SHP77 (cell line): Measurements from ENCODE around the gene NUP214.
A peak's percentile ranks its signal among the peaks of the same experiment; 100 is the strongest.
"Not testable (repeated sequence)": the region's sequence is repeated elsewhere in the genome, so short reads cannot be mapped to it uniquely, and the experiment has no call there.

Source experiments
- DNase-seq, 2 experiments: peaks; one replicate each; lab custom pipeline; 2025; lab: John Stamatoyannopoulos, UW

NUP214 gene

GRCh38 chr9:131194762-131195161, 69.4 kb downstream of the NUP214 start:
- no peak for DNase-seq

GRCh38 chr9:131197160-131197911, 72.0 kb downstream of the NUP214 start:
- no peak for DNase-seq

- DNase-seq: no peak
Observed at GRCh38 chr9:131198041-131198715, 72.8 kb downstream of the NUP214 start.

GRCh38 chr9:131201856-131202255, 76.5 kb downstream of the NUP214 start:
- DNase-seq: no peak

- DNase-seq: no peak
Observed at GRCh38 chr9:131203431-131204218, 78.2 kb downstream of the NUP214 start.

GRCh38 chr9:131204285-131204684, 78.9 kb downstream of the NUP214 start:
- DNase-seq: no peak

GRCh38 chr9:131206495-131206894, 81.1 kb downstream of the NUP214 start:
- DNase-seq: no peak

GRCh38 chr9:131211920-131212319, 86.5 kb downstream of the NUP214 start:
- DNase-seq: not testable (repeated sequence)

- no peak for DNase-seq
Observed at GRCh38 chr9:131214286-131214856, 89.0 kb downstream of the NUP214 start.

- no peak for DNase-seq
Observed at GRCh38 chr9:131214876-131215275, 89.5 kb downstream of the NUP214 start.

GRCh38 chr9:131216806-131217205, 91.4 kb downstream of the NUP214 start:
- no peak for DNase-seq

GRCh38 chr9:131217331-131218031, 92.1 kb downstream of the NUP214 start:
- no peak for DNase-seq

- no peak for DNase-seq
Observed at GRCh38 chr9:131218370-131218769, 93.0 kb downstream of the NUP214 start.

- DNase-seq: no peak
Observed at GRCh38 chr9:131220485-131220884, 95.1 kb downstream of the NUP214 start.

GRCh38 chr9:131222460-131222859, 97.1 kb downstream of the NUP214 start:
- DNase-seq: no peak

GRCh38 chr9:131226226-131226625, 100.8 kb downstream of the NUP214 start:
- DNase-seq: no peak

- peak in 1 of 2 experiments; percentile 20 for DNase-seq
Observed at GRCh38 chr9:131227112-131227958, 101.9 kb downstream of the NUP214 start.

- no peak for DNase-seq
Observed at GRCh38 chr9:131227959-131228460, 102.6 kb downstream of the NUP214 start.

GRCh38 chr9:131228988-131229387, 103.6 kb downstream of the NUP214 start:
- DNase-seq: no peak

- DNase-seq: no peak
Observed at GRCh38 chr9:131233556-131233955, 108.2 kb downstream of the NUP214 start.

- no peak for DNase-seq
Observed at GRCh38 chr9:131233995-131234394, 108.6 kb downstream of the NUP214 start.
